GM18868 (cell line): ENCODE results near the gene PLCD1.
A peak's percentile ranks its signal among the peaks of the same experiment; 100 is the strongest.

Source experiments
- ATAC-seq: cut with Tn5 transposase; IDR thresholded peaks from one replicate; pipeline ENCODE4 v1.9.1; 2021; ENCODE audit warnings: mild to moderate bottlenecking, moderate library complexity; ENCODE audit not compliant: unreplicated experiment

Gene PLCD1

DNA sequence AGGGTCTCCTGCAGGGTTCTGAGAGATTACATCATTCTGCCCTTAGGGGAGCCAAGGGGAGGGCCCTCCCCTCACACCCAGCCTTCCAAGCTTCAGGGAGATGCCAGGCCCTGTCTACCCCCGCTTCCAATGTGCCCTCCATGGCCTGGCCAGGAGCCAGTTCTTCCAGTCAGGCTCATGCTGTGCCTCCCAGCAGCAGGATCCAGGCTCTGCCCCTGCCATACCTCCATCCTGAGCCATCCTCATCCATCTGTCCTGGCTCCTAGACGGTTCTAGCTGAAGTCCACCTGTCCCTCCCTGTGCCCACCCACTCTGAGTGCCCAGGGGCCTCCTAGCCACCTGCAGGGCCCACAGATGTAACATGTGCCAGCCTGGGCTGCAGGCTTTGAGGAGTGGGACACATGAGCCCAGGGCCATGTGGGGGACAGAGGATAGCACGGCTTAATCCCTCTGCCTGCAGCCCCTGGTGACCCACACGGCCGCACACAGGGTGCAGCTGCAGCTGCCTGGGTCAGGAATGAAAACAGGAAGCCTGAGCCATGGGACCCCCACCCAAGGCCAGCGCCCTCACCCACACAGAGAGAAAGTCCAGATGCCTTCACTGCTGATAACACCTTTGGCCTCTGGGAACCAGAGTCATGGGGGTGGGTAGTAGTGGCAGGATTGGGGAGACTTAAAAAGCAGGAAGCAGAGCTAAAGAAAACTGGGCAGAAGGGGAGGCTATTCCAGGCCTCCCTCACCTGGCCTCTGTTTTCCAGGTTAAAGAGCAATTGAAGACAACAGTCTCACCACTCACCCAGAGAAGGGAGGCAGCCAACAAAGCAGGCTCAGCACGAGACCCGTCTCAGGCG lies 11.8 kb downstream of the PLCD1 start:
- no peak for ATAC-seq

- ATAC-seq: no peak
Measured at GRCh38 chr3:38016847-38017444, 12.5 kb downstream of the PLCD1 start.

DNA sequence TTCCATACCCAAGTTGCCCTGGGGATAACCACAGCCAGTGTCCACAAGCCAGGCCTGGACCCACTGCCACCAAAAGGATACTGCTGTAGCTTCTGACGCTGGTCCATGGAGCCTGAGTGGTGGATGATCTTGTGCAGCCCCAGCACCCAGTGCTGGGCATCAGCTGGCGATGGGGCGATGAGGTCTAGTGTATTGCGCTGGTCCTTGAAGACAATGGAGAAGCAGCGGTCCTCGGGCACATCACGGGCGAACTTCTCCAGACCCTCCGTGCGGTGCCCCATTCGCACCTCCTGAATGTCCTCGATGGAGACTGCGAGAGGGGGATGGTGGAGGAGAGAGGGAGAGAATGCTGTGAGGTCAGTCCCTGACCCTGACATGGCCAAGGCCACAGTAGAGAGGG lies 13.0 kb downstream of the PLCD1 start:
- ATAC-seq: no peak

DNA sequence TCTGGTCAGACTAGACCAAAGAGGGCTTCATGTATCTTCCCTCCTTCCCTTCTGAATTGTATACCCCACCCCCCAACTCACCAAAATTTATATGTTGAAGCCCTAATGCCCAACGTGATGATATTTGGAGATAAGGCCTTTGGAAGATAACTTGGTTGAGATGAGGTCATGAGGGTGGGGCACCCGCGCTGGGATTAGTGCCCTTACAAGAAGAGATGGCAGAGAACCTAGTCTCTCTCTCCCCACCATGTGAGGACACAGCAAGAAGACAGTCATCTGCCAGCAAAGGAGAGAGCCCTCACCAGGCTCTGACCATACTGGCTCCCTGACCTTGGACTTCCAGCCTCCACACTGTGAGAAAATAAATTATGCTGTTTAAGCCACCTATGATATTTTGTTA lies 13.5 kb downstream of the PLCD1 start:
- ATAC-seq: no peak

DNA sequence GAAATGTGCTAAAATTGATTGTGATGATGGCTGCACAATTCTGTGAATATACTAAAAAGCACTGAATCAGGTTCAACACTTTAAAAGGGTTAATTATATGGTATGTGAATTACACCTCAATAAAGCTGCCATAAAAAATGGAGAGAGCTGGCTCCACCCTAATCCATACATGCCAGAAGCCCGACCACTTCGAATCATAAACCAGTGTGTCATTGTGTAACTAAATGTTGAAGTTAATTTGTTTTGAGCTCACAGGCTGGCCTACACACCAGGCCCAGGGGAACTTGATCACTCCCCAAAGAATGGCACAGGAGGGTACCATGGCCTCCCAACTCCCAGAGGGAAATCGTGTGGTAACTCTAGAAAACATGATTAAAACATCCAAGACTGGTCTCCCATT lies 14.0 kb downstream of the PLCD1 start:
- ATAC-seq: no peak

GRCh38 chr3:38011111-38011510 lies 18.3 kb downstream of the PLCD1 start:
- no peak for ATAC-seq

GRCh38 chr3:38009807-38010591 lies 19.4 kb downstream of the PLCD1 start:
- no peak for ATAC-seq

- no peak for ATAC-seq
Measured at GRCh38 chr3:38008971-38009580, 20.4 kb downstream of the PLCD1 start.

DNA sequence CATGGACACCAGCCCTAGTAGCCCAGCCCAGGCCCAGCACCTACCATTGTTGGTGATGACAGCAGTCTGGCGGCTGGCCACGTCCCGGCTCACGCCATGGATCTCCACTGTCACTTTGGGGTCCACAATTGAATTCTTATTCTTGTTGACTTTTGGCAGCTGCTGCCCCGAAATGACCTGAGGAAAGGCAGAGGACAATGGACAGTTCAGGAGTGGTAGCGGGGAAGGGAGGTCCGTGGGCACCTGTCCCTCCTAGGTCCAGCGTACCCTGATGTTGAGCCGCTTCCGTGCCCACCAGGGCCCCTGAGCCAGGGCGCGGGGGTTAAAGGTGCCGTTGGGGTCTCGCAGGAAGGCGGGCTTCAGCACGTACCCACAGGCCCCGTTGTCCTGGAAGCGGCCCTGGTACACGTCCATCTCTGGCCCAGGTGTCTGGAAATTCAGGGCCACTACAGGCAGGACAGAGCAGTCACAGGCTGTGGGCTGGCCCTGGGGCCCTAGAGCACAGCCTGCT lies 21.2 kb downstream of the PLCD1 start:
- no peak for ATAC-seq

GRCh38 chr3:38007754-38008090 lies 21.7 kb downstream of the PLCD1 start:
- ATAC-seq: no peak

DNA sequence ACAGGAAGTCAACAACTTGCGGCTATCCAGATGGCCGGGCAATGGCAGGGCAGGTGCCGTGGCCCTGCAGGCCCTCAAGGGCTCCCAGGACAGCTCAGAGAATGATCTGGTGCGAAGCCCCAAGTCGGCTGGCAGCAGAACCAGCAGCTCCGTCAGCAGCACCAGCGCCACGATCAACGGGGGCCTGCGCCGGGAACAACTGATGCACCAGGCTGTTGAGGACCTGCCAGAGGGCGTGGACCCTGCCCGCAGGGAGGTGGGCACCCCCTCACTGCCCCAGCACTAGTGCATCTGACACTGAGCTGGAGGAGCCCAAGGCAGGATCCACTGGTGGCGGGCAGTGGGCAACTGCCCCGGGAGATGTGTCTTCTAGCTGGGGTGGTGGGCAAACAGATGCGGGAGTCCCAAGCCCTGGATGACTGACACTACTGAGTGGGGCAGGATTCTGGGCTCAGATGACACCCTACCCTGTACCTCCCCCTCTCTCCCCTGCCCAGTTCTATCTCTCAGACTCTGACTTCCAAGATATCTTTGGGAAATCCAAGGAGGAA lies 22.9 kb downstream of the PLCD1 start:
- ATAC-seq: no peak

GRCh38 chr3:38006031-38006430 lies 23.4 kb downstream of the PLCD1 start:
- no peak for ATAC-seq

DNA sequence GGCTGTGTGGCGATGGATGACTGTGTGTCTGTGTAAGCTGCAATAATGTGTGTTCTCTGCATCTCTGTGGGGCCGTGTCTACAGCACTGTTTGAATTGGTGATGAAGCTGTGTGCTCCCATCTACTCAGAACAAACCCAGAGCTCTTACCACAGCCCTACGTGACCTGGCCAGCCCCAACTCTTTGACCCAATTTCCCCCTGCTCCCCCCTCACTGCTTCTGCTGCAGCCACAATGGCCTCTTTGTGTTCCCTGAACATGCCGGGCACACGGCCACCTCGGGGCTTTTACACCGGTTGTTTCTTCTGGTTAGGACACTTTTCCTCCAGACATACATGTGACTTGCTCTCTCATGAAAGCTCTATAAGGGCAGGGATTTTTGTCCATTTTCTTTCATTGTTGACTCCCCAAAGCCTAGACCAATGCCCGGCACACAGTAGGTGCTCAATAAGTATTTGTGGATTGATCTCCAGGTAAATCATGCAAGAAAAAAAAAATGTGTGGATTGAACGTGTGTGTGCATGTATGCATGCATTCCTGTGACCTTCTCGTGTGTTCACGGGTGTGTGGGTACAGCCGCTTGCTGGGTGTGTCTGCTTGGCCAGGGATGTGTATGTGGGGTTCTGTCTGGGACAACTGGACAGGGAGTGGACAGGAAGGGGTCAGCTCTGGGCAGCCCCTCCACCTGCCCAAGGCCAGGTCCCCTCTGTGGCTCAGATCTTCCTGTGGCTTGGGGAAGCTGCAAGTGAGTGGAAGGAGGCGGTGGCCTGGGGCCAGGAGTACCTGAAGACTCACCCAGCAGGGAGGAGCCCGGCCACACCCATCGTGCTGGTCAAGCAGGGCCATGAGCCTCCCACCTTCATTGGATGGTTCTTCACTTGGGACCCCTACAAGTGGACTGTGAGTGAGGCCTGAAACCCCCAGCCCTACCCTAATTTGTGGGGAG lies 24.1 kb downstream of the PLCD1 start:
- ATAC-seq: no peak

DNA sequence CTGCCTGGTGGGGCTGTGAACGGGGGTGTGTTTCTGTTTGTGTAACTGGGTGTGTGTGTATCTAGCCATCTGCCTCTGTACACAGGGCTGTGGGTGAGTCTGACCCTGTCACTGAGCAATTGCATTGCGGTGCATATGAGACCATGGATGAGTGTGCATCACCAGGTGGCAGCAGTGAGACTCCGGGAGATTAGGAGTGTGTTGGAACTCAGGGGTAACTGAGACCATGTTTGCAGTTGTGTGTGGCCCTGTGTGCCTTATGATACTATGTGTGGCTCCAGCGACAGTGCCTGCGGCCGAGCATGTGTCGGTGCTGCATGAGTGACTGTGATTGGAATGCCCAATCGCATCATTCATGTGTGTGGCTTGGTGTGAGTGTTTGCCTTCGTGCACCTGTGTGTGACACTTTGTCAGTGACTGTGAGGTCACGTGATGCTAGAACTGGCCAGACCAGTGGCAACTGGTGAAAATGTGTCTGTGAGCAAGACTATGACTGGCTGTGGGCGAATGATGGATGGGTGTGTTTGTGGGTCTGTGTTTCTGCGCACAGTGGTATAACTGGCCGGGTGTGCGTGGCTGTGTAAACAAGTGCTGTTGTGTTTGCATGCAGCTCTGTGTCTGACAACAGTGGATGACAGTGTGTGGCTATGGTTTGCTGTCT lies 24.9 kb downstream of the PLCD1 start:
- peak; percentile 58 for ATAC-seq

- no peak for ATAC-seq
Measured at GRCh38 chr3:38003817-38004414, 25.5 kb downstream of the PLCD1 start.

GRCh38 chr3:38003371-38003816 lies 26.0 kb downstream of the PLCD1 start:
- peak; percentile 49 for ATAC-seq

GRCh38 chr3:38002940-38003339 lies 26.5 kb downstream of the PLCD1 start:
- ATAC-seq: no peak

DNA sequence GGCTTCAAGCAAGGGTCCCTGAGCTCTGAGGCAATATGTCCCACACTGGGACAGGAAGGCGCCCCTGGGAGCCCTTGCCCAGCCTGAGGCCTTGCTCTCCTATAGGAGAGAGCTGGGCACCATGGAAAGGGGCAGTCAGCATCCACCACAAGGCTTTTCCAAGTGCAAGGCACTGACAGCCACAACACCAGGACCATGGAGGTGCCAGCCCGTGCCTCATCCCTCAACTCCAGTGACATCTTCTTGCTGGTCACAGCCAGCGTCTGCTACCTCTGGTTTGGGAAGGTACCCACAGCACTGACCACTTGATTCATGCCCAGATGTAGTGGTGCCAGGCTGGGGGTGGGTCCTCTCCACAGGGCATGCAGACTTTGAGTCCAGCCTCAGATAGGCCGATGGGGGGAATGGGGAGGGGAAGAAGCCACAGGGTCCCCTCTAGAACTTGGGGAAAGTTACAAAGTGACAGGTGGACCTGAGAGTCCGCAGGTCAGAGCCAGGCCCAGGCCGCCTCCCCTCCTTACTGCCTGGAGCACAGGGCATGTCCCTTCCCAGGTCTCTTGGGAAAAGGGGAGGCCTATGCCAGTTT lies 27.1 kb downstream of the PLCD1 start:
- ATAC-seq: no peak
